Inferior parietal cortex (tissue), 1 donor: ENCODE results near the gene REXO1.
A peak's percentile ranks its signal among the peaks of the same experiment; 100 is the strongest.
"Not testable (repeated sequence)": the region's sequence is repeated elsewhere in the genome, so short reads cannot be mapped to it uniquely, and the experiment has no call there.

ENCODE experiments used
- DNase-seq: peaks from one replicate; pipeline ENCODE4 v3.0.0-alpha.2; 2016; ENCODE audit errors: extremely low spot score

REXO1 gene

DNA sequence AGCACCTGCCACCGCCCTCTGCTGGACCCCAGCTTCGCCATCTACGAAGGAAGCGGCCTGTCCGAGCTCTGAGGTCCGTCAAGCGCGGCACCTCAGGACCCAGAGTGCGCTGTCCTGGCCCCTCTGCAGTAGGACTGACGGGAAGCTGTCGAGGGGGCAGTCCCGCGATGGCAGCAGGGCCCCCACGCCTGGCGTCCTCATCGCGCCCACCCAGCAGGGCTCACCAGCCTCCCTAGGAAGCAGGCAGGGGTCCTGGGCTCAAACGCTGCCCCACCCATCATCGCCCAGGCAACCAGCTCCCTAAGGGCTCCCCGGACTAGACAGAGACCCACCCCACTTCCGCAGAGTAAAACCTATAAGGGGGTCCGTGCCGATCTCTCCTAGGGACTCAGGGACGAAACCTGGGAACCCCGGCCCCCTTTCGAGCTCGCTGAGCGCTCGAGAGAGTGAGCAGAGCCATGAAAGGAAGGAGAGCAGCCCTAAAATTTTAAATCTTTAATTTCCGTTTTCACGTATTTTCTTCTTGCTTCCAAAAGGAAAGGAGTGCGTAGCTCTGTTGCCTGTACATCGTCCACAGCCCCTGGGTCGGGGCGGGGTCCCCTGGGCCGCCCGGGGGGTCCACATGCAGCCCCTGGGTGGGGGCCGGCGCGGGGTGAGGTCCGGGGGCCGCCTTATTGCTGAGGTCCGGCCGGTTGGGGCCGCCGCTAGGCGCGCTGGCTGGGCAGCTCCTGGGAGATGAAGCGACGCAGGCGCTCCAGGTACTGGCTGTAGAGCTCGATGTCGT is 28.4 kb upstream of the REXO1 start:
- not testable (repeated sequence) for DNase-seq

DNA sequence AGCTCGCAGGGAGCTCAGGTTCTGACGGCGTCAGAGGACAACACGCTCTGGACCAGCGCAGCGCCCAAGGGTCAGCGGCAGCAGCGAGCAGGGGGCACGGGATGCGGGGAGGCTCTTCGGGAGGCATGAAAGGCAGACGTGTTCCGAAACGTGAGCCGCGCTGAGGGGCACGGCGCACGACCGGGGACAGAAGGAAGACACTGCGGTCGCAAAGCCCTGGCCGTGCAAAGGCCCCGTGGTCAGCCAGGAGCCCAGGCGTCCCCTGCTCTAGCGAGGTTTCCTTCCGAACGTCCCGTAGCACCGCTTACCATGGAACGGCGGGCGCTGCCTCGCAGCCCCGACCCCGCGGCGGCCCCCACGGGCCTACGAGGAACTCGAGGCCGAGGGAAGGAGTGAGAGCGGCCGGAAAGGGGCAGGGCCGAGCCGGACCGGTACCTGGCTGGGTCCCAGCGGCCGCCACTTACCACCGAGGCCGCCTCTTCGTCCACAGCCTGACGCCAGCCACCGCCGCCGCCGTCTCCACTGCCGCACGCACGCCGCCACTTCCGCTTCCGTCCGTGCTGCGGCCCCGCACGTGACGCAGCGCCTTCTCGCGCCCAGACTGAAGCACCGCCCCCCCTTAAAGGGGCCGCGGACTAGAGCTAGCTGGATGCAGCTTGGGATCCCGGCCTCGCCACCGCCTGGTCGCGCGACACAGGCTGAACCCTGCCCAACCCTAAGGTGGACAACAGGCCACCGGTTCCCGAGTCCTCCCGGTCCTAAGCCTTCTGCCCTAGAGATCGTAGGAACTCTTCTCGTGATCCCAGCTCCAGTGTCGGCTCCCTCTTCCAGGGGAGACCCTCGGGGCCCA is 27.6 kb upstream of the REXO1 start:
- DNase-seq: peak; percentile 95

DNA sequence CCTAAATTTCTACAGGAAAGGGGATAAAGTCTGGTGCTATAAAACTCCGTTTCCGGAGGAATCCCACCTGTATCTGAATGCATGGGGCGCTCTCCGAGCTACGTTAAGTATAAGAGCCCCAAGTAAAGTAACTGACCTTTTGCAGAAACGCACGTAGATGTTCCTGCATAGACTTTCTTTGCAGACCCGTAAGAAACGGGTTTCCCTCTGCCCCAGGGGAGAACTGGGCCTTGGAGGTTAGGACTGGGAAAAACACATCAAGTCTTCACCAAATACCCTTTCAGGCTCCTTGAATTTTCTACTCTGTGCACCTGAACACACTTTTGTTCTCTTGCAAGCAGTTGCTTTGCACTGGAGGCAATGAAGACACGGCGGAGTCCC is 27.0 kb upstream of the REXO1 start:
- not testable (repeated sequence) for DNase-seq

DNA sequence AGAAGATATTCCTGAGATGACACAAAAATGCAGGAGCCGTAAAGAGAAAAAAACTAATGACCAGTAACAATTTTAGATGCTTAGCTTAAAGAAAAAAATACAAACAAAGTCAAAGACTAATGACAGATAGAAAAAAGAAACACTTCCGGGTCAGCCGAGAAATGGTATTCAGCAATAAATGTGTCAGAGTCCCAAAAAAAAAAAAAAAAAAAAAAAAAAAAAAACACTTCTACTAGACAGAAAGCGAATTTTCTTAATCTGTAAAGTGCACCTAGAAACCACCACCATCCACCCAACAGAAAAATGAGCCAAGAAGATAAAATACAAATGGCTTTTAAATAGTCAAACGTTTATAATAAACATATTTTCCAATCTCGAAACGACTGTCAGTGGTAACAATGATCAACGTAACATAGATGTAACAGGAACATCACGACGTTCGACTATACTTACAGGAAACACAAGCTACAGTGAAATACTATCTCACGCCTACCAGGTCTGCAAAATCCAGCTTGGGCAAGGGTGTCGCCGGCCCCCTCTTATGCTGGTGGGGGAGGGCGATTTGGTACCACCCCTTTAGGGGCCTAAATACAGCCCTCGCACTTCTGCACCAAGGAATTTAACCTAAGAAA is 26.4 kb upstream of the REXO1 start:
- DNase-seq: no peak

DNA sequence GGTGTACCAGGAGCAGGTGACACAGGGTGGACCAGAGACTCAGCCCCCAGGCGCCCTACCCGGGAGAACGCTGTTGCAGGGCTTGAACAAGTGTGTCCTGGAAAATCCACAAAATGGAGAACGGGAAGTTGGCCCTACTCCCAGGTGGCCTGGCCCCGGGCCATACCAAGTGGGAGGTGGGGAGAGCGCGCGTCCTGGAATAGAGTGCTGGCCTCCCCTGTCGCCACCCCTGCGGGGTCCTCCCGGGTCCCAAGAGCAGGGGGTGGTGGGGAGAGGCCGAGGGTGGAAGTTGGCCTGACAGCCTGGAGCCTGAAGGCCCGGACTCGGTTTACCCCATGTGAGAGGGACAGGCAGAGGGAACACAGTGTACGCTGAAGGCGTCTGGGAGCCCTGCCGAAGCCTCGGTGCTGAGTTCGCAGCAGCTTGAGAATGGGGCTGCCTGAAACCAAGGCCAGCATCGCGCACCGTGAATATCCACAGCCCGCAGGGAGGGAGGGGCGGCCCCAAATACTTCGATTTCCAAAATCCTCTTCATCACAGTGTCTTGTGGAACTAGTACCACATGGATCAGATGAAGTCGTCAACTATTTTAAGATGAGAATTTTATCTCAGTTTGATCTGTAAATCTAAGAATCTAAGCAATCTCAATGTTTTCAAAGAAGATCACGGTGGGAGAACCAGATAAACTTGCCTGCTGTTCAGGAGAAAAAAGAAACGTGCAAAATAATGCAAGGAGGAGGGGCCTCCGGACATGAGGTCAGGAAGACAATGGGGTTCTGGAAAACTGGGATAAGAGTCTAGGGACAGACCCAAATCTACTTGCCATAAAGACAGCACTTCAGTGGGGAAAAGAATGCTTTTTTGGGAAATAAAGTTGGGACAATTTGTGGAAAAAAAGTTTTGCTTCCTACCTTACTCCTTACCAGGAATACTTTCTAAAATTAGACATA is 25.5 kb upstream of the REXO1 start:
- no peak for DNase-seq

DNA sequence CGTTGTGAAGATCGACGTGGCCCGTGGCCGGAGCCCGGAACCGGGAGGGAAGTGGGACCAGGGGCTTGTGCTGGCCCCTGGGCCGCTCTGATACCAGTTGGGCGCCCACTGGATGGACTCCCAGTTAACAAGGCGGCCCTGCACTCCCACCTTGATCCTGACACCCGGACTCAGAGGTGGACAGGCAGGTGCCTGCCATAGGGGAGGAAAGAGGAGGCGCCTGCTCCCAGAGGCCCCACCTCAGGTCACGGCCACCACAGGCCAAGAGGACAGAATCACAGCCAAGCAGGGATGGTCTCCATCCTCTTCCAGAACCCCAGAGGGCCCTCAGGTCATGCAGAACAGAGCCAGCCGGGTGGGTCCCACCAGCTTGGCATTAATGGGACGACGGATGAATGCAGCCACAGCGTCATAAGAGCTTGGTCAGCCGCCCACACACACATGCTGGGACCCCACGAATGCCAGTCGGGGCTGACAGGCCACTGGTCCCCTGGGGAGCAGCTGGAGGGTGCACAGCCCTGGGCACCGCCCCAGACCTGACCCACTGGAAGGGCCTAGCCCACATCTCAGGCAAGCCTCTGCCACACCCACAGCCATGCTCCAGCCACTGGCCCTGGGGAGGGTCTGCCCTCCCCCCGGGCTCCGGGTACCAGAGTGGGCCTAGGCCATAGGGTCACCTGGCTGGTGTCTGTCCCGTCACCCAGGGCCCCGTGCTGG is 24.7 kb upstream of the REXO1 start:
- DNase-seq: no peak

DNA sequence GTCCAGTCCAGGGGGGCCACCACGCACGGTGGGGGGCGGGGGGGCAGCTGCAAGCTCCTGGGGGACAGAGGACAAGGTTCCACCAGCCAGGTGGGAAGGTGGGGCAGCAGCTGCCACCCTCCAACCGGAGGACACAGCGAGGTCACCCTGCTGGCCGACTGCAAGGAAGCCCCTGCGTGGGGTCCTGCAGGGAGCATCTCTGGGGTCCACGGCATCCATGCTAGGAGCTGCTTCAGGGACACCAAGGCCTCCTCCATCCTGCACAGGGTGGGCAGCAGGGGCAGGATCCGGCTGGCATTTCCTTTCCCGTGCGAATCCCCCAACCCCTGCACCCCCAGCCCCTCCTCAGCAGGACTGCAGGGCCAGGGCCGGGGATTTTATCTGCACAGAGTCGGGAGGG is 23.3 kb upstream of the REXO1 start:
- DNase-seq: no peak

DNA sequence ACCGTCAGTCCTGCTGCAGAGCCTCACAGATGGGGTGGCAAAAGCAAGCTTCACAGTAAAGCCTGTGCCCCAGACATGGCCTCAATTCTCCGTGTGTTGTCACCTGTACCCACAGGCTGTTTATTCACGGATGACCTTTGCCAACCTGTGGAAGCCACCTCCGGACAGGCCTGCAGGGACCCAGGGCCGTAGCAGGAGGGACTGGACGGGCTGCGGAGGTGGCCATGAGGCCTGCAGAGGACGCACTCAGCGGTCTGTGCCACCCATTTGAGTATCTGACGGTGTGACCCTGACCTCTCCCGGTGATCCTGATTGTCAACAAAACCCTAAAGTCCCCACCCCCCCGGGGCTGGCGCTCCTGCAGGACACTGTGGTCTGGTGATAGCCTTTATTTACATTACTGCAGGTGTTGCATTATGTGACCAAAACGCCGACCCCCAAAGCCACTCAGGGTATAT is 22.9 kb upstream of the REXO1 start:
- DNase-seq: no peak

DNA sequence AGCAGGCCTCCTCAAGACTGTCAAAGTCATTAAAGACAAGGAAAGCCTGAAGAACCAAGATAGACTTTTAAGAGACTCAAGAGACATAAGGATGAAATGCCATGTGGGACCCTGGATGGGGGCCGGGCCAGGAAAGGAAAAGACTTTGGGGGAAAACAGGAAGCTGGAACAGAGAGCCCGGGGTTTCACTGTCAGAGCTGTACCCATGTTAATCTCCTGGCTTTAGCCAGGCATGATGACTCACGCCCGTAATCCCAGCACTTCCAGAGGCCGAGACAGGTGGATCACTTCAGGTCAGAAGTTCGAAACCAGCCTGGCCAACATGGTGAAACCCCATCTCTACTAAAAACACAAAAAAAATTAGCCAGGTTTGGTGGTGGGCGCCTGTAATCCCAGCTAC is 20.7 kb upstream of the REXO1 start:
- no peak for DNase-seq

DNA sequence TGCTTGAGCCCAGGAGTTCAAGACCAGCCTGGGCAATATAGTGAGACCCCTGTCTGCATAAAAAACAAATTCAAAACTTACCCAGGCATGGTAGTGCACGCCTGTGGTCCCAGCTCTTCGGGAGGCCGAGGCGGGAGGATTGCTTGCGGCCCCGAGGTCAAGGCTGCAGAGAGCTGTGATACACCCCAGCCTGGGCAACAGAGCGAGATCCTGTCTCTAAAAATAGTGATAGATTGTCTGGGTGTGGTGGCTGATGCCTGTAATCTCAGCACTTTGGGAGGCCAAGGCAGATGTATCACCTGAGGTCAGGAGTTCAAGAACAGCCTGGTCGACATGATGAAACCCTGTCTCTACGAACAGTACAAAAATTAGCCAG is 19.1 kb upstream of the REXO1 start:
- no peak for DNase-seq

DNA sequence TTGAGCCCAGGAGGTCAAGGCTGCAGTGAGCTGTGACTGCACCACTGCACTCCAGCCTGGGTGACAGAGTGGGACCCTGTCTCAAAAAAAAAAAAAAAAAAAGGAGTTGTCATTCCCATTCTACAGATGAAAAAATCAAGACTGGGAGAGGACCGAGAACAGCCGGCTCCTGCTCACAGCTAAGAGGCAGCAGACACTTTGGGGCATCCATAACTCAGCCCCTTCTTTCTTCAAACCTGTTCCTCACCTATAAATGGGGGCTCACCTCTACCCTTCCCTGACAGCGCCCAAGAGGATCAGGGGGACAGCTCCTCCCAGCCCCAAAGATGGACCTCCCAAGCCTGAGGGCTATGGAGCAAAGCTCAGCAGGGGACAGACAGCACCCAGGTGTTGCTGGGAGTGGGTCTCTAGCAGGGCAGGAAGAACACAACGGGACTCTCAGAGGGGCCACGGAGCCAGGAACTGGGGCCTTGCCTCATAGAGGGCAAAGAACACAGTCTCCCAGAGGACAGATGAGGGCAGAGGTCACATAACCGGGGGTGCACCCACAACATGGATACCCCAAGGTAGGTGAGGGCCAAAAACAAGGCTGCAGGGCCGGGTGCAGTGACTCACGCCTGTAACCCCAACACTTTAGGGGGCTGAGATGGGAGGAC is 18.5 kb upstream of the REXO1 start:
- no peak for DNase-seq

DNA sequence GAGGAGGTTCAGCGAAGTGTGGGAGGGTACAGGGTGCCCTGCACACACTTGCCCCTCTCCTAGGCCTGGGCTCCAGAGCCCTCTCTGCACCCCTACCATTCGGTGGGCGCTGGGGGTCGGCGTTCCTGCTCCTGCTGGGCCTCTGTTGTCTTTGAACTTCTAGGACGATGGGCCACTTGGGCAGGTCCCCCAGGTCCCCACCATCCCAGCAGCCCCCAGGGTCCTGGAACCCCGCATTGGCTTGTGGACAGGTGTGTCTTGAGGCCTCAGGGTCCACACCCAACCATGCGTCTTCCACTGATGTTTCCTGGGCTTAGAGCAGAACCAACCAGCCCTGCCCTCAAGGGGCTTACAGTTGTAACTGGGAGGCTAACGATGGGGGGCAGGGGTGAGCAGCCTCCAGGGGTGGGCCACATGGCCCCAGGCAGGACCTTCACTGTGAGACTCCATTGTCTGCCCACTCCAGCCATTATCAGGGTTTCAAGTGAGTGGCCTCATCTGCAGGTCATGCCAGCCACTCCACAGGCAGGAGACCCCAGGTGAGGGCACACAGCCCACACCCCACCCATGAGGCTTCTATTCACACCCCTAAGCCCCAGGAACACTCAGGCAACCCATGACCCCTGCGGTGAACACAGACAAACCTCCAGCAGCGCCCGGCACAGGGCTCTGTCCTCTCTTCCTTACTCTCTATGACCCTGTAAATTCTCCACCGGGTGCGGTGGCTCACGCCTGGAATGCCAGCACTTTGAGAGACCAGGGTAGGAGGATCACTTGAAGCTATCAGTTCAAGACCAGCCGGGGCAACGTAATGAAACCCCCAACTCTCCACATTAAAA is 17.1 kb upstream of the REXO1 start:
- DNase-seq: no peak

DNA sequence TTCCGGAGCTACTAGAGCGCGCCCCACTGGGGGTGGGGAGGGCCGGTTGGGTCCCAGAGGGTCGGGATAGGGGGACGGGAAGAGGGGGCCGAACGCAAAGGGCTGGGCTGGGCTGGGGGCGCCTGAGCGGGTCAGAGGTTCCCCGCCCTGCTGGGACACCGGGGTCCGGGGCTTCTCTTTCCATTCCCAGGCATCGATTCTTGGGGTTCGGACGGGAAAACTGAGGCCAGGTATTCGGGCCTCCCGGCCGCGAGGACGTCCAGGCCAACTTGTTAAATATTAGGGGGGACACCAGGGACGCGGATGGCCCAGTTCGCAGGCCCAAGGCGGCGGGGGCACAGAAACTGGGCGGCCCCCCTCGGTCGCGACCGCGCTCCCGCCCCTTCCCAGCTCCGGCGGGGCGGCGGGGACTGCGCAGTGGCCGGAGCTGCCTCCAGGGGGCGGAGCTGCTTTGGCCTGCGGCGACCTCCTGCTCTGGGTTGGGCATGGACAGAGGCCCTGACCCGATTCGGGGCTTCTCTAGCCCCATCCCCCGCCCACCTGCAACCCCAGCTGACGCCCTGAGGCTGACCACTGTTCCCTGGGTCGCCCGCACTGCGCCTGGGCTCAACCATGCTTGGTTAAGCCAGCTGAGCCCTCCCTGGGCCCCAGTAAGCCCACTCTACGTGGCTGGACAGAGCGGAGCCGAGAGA is 16.3 kb upstream of the REXO1 start:
- DNase-seq: no peak

DNA sequence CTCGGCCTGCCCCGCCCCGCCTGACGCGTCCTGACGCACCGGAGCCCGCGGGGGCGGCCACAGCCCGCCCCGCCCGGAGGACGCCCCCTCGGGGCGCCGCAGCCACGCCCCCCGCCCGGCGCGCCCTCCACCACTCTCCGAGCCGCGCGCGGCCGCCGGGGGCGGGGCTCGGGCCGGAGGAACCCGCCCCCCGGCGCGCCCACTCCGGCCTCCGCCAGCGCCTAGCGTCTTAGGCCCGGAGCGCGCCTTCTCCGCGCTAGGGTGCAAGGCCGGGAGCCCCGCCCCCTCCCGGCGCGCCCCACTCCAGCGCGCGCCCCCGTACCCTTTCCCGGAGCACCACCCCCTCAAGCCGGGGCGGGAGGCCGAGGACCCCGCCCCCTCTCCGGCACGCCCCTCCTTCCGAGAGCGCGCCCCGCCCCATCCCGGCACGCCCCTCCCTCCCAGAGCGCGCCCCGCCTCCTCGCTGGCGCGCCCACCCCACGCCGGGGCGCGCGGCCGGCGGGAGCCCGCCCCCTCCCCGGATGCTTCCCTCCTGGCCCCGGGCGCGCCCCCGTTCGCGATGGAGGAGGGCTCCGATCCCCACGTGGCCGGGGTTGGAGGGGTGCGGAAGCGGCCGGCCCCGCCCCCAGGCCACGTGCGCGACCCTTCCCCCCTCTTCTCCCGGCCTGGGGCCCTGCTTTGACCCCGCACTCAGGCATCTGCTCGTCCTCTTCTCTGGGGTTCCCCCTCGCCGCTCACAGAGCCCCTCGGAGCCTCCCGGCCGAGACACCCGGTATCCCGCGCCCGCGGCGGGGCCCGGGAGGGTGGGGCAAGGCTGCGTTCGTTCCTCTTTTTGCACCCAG is 15.6 kb upstream of the REXO1 start:
- no peak for DNase-seq

DNA sequence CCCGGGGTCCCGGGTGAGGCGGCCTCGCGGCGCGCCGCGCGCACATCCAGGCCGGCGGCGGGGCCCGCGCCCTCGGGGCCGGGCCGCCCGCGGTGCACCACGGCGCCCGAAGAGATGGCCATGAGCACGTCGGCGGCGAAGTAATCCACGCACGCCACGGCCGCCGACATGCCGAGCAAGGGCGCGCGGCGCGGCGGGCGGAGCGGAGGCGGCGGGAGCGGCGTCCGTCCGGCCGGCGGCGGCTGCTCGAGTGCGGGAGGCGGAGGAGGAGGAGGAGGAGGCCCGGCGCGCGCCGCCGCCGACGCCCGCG is 15.0 kb upstream of the REXO1 start, which contains the start of gene KLF16:
Gene KLF16, minus strand, starts transcription at position 252 of the 310 bp plus-strand sequence. Its CDS starts 82 bp downstream, at position 170.
- DNase-seq: no peak

DNA sequence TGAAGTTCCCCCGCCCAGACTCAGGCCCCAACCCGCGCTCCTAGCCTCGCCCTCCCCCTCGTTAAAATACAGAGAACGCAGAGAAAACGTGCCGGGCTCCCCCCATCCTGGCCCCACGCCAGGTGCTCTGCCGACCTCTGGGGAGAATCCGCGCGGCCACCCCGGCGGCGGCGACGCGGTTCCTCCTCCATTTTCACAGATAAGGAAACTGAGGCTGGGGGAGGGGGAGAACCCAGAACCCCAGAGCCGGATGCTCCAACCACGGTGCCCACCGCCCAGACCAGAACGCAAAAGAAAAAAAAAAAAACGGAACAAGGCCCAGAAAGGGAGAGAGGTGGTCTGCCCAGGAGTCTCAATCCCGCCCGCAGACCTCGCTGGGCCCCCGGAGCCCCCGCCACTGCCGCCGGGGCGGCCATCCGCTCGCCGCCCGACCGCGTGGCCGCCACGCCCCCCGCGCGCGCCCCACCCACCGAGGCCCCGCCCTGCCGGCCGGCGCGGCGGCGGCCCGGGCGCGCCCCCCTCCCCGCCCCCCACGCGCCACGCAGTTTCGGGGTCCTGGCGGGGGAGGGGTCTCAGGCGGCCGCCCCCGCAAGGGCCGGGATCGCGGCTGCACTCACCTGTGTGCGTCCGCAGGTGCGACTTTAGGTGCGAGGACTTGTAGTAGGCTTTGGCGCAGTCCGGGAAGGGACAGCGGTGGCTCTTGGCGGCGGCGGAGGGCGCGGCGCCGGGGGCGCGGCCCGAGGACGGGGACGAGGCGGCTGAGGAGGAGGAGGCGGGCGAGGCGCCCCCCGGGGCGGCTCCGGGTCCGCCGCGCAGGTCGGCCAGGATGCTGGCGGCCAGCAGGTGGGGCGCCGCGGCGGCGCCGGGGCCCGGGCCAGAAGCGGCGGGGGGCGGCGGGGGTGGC is 14.4 kb upstream of the REXO1 start:
- no peak for DNase-seq

DNA sequence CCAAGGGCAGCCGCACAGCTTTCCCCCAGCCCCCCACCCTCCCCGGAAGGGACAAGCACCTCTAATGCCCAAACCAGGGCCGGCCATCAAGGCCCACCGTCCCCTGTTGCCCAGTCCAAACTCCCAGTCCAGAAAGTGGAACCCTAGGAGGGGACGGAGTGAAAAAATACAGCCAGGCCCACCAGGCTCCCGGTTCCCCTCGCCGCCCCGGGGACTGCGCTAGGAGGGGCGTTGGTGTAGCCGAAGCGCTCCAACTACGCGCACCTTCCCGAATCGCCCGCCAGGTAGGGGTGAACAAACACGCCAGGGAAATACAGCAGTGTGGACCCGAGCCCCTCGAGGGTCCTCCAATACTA is 13.8 kb upstream of the REXO1 start:
- DNase-seq: no peak
